ENCODE results near the gene DSE.

Gene DSE

DNA sequence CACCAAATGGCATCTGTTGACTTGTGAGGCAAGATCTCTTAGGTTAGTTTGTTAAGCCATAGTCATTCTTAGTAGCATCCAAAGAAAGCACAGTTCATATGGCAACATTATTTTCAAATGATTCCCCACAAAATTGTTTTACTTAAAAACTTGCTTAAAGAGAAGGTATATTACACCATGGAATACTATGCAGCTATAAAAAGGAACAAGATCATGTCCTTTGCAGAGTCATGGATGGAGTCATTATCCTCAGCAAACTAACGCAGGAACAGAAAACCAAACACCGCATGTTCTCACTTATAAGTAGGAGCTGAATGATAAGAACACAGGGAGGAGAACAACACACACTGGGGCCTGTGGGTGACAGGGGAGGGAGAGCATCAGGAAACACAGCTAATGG, 10.9 kb upstream of the DSE start:
- no peak for DNase-seq (ENCODE audit: extremely low read depth in 1 of 2, low read depth in 1 of 2)

DNA sequence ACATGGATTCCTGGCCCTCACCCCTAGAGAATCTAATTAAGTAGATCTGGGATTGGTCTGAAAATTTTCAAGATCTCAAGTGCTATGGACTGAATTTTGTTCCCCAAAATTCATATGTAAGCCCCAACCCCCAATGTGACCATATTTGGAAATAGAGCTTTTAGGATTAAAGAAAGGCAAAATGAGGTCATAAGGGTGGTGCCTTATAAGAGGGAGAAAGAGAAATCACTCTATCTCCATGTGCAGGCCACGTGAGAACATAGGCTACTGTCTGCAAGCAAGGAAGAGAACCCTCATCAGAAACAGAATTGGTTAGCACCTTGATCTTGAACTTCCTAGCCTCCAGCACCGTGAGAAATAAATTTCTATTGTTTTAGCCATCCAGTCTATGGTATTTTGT, 8.5 kb upstream of the DSE start:
- DNase-seq (ENCODE audit: extremely low read depth in 1 of 2, low read depth in 1 of 2), result no peak

DNA sequence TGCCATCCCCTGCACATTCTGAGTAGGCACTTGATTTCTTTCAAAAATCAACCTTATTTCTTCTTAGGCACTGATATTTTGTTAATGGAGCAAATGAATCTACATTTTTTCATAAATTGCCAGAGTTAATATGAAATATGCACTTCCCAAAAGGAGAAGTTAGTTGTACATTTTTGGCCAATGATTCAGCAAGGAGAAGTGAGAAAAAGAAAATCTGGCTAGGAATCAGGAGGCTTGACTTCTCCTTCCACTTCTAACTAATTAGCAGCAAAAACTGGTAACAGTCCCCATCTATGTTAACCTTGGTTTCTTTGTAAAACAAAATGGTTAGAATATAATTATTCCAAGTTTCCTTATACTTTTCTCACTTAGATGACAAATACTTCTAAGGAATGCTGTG, 7.0 kb upstream of the DSE start:
- no peak for DNase-seq (ENCODE audit: extremely low read depth in 1 of 2, low read depth in 1 of 2)

DNA sequence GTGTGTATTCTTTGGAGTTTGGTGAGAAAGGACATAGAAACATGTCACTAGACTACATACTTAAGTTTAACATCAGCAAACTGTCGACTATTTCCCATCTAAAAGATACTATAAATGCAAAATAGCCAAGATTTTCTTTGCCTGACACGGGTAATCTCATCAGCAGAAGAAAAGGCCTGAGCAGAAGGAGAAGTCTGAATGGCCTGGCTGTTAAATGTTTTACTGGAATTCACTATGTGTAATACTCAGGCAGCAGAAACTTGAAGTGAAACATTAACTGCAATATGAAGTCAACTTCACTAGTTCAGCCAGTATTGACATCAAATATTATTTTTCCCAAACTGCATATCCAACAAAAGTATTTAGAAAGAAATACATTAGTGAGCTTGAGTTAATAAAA, 6.4 kb upstream of the DSE start:
- no peak for DNase-seq (ENCODE audit: extremely low read depth in 1 of 2, low read depth in 1 of 2)

DNA sequence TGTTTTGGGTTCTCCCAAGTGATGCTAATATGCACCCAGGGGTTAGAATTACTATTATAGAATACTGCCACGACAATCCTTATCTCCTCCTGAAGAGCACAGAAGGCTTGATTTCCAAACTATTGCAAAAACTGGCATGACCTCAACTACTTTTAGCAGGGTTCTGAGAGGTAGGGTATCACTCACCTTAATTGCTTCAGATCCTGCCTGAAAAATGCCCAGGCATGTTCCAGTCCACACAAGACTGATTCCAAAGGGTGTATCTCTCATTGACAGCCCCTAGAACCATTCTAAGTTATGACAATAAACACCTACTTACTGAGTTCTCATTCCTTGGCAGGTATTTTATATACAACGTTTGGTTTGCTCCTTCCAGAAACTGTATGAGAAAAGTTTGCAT, 5.0 kb upstream of the DSE start:
- DNase-seq (ENCODE audit: extremely low read depth in 1 of 2, low read depth in 1 of 2), result no peak

DNA sequence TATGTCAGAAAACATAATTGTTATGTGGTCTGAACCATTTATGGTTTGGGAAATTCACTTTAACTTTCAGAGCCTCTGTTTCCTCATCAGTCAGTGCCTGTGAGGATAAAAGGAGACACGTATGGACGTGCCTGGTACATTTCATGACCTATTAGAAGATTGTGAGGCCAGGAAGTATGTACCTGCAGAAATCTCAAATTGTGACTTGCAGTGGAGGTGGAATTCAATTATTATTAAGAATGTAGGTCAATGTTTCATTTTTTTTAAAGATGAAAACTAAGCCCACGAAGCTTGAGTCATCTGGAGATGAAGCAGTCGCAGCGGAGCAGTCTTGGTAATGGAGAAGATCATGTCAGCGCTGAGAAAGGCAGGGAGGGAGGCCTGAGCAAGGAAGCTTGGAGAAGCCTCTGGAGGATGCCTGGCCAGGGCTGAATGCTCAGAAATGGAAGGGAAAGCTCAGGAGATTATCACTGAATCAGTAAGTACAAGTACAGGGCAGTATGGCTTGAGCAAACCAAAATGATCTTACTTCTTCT, 3.9 kb upstream of the DSE start:
- no peak for DNase-seq (ENCODE audit: extremely low read depth in 1 of 2, low read depth in 1 of 2)

DNA sequence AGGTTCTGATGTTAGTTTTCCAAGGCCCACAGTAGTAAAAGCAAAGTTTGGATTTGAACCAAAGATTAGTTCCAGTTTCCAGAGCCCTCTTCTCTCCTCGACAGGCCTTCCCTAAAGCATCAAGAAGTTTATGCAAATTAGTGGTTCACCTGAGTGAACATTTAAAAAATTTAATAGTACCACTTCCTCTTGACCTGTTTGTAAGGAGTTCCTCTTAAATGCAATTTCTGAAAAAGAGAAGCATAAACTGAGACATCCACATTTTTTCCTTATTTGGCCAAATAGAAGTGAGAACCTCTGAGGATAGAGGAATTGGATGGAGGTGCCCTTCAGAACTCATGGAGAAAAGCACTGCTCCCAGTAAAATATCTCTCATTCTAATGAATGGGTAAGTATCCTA, 1.2 kb upstream of the DSE start:
- DNase-seq (ENCODE audit: extremely low read depth in 1 of 2, low read depth in 1 of 2), result no peak

DNA sequence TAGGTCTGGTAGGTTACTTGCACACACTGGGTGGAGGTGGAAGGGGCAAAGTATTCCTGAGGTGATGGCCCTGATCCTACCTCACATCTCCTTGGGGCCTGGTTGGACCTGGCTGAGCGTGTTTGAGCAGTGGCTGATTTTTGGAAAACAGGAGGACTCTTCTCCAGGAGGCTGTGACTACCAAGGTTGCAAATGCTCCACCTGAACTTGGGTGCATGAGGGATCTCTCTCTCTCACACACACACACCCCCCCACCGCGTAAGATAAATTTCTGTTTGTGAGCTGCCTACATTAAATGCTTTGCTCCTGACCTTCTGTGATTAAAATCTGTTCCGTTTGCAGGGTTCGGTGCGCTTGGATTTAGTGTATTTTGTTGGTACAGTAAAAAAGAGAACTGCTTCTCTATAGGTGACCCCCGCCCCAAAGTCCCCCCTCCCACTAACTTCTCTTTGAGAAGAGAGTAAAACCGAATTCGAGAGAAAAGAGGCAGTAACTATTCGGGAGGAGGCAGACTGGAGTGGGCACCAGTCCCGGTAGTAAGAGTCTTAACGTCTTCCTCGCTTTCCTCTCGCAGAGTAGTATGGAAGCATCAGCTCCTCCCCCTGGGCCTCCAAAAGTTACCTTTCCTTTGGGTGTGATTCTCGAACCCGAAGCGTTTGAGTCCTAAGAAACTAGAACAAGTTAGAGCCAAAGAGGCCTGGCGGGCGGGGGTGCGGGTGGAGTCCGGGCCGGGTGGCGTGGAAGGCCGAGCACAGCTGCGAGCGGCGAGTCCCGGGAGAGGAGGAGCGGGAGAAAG, 585 bp upstream of the DSE start:
- no peak for DNase-seq (ENCODE audit: extremely low read depth in 1 of 2, low read depth in 1 of 2)

DNA sequence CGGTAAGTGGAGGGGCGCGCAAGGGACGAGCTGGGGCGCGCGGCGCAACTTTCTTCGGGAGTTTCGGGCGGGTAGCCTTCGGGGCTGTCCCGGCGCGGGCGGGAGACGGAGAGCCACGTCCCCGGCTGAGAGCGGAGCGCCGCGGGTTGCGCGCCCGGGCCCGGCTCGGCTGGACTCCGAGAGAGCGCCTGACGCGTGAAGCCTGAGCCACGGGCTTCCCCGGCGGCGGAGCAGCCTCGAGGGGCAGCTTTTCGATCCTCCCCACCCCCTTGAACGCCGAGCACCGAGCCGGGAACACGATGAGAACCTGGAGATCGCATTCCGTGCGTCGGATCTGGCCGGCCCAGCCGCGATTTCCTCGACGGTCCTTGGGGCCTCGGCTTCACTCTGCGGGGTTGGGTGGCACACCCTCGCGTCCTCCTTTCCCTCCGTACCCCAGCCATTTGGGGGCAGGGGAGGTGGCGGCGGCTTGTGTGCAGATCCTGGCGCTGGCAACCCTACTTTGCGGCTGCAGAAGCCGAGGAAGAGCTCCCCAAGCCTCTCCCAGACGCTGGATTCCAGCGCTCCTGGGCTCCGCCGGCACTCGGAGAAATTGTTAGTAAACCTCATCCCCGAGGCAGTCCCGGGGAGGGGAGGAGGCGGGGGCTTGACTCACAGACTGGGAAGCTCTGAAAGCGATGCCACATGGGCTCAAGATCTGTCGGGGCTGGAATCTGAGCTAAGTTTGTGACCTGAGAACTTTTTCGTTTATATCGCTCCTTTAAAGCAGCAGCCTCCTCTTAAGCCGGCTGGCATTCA, 572 bp downstream of the DSE start:
- peak in 1 of 2 donors; percentile 2 for DNase-seq (ENCODE audit: extremely low read depth in 1 of 2, low read depth in 1 of 2)

DNA sequence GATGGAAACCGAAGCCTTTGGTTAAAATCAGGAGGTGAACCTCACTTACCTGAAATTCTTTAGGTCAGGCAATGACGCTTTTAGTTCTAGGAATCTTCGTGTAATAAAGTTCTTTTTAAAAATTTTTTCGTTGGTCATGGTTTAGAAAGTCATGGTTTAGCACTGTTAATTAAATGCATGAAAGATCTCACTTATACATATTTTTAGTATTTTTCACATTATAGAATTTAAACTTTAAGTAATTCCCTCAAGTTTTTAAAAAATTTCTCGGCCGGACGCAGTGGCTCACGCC, 1.1 kb downstream of the DSE start:
- DNase-seq (ENCODE audit: extremely low read depth in 1 of 2, low read depth in 1 of 2), result no peak

DNA sequence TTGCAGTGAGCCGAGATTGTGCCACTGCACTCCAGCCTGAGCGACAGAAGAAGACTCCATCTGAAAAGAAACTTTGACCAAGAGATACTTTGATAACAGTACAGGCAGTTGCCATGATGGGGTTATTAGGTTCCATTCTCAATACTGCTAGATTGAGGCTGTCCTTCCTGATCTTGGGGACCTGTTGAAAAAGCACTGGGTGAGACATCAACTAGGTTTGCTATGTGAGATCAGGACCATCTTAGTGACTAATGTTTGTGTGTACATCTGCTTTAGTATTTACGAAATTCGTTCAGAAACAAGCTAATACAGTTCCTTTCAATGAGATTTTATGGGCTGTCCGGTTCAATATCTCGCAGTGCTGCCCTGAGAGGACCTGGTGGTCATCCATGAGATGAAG, 2.6 kb downstream of the DSE start:
- no peak for DNase-seq (ENCODE audit: extremely low read depth in 1 of 2, low read depth in 1 of 2)

DNA sequence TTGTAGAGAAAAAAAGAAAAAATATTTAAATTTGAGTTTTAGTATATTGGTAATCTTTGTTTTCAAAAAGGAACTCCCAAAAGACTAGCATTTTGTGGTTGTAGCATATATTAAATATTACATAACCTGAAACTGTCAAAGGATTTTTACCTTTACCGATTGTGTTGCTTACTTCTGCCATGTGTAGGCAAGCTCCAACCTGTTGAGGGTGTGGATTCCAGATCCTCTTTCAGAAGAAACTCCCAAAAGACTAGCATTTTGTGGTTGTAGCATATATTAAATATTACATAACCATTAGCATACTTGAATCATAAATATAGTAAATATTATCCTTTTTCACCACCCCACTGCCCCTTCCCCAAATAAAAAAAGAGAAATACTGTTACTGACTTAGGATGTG, 3.2 kb downstream of the DSE start:
- no peak for DNase-seq (ENCODE audit: extremely low read depth in 1 of 2, low read depth in 1 of 2)

DNA sequence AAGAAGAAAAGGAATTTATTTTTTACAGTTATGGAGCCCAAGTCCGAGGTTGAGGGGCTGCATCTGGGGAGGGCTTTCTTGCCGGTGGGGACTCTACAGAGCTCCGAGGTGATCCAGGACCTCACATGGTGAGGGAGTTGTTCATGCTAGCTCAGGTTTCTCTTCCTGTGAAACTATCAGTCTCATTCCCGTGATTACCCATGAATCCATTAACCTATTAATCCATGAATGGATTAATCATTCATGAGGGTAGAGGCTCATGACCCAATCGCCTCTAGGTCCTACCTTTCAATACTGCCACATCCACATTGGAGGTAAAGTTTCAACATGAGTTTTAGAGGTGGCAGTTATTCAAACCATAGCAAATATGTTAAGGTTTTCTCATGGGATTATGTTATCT, 3.8 kb downstream of the DSE start:
- no peak for DNase-seq (ENCODE audit: extremely low read depth in 1 of 2, low read depth in 1 of 2)

DNA sequence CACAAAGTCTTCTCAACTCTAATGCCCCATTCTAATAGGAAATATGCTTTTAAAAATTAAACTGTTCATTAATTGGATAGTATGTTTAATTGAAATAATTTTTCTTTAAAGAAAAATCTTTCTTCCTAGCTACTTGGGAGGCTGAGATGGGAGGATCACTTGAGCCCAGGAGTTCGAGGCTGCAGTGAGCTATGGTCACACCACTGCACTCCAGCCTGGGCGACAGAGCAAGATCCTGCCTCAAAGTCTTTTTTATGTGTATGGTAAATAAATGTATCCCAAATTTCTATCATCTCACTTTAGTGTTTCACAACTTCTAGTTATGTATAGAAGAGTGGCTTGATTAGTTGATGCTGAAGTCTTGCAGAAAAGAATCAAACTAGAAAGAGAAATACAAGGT, 4.5 kb downstream of the DSE start:
- no peak for DNase-seq (ENCODE audit: extremely low read depth in 1 of 2, low read depth in 1 of 2)

DNA sequence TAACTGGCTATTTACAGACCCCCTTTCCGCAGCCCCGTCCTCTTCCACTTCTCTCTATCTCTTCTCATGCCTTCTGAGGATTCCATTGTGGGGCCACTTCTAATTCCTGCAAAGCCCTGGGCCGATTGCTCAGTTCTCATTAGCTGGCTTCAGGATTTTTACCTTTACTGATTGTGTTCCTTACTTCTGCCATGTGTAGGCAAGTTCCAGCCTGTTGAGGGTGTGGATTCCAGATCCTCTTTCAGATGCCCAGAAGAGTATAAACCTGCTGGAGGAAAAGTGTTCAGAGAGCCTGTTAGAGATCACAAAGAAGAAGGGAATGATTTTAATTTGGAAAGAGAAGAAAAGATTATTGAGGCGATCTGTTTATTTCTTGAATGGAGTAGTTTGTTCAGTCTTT, 5.4 kb downstream of the DSE start:
- no peak for DNase-seq (ENCODE audit: extremely low read depth in 1 of 2, low read depth in 1 of 2)

DNA sequence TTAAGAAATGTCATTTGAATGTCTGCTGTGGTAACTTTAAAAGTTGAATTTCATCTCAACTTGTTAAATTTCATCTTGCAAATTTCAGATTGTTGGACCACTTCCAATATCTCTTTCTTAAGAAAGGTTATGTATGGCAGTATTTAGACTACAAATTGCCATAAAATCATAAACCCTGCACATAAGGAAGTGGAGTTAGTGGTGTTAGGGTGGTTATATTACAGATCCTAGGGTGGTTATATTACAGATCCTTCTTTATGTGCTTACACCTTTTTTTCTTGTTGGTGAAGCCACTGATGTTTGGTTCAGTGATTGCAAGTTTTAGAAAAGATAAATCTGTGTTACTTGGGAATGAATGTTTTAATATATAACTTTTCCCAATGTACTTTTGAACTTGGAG, 9.0 kb downstream of the DSE start:
- DNase-seq (ENCODE audit: extremely low read depth in 1 of 2, low read depth in 1 of 2), result no peak

DNA sequence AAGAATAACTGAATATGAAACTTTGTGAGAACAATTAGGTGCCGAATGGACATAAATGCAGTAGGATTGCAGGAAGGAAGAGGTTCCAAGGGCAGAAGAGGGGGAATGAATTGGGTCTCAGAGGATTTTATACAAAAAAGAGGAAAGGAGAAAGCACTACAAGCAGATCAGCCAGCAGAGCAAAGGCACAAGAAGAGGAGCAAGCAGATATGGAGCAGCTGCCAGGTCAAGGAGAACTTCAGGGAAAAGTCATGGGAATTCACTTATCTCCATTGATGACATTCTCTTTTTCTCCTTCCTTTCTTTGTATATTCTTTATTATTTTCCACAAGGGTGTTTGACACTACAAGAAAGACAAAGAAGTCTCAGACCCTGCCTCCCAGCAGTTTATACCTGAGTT, 9.6 kb downstream of the DSE start:
- DNase-seq (ENCODE audit: extremely low read depth in 1 of 2, low read depth in 1 of 2), result no peak

DNA sequence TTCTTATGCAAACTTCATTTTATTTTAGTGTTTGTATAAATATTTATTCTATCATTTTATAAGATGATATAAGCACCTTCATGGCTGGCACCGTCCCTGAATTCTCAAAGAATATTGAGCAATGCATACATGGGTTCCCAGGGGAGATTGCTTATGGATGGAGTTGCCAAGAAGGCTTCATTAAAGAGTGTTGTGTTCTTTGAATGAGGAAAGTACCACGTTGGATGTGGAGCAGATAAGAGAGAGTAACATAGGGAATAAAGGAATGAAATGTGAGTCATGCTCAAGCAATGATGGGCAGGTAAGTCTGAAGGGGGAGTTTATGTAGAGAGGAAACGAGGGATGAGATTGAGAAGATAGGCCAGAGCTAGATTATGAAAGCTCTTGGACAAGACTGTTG, 10.3 kb downstream of the DSE start:
- no peak for DNase-seq (ENCODE audit: extremely low read depth in 1 of 2, low read depth in 1 of 2)

DNA sequence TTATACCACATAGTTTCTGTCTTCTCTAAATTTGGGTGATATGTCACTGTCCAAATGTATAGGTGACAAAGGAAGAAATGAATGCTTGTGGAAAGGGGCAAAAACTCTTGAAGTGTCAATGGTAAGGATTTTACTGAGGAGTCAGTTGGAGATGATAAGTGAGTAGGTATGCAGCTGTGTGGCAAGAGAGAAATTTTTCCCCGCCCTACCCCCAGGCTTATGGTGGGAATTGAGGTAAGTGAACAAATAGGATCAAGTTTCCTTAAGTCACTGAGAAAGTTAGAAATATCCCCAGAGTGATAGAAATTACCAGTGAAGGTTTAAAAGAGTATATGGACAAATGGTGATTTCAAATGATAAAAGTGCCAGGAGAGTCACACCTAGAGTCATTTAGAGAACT, 11.8 kb downstream of the DSE start:
- no peak for DNase-seq (ENCODE audit: extremely low read depth in 1 of 2, low read depth in 1 of 2)

DNA sequence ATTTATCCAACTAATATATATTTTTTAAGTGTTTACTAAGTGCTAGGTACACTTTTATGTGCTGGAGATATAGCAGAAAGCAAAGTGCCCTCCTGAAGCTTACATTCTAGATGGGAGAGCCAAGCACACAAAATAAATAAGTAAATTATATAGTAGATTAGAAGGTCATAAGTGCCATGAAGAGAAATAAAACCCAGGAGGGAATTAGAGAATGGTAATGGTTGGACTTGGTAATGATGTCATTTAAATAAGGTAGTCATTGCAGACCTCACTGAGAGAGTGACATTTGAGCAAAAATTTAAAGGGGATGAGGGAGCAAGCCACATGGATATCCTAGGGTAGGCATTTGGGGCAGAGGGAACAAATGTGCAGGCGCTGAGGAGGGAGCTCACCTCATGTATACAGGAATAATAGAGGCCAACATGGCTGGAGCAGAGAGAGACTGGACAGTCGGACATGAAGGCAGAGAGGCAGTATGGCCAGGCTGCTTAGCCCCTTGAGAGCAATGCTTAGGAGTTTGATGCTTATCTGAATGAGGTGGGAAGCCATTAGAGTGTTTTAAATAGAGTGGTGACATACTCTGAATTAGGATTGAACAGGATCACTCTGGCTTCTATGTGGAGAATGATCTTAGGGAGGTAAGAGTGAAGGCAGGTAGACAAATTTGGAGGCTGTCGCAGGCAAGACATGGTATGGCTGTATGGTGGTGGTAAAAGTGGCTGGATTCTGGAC, 14.1 kb downstream of the DSE start:
- no peak for DNase-seq (ENCODE audit: extremely low read depth in 1 of 2, low read depth in 1 of 2)

DNA sequence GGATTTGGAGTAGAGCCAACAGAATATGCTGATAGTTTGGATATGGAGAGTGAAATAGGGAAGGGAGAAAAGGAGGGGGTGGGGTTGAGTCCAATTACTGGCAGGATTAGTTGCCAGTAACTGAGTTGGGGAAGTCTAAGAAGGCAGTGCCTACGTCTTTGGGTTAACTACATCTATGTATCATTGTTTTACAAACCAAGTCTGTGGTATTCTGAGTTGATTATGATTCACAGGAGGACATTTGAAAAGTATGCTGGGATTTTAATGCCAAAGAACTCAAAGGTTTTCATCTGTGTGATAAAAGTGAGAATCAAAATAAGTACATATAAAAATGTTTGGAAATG, 14.7 kb downstream of the DSE start:
- DNase-seq (ENCODE audit: extremely low read depth in 1 of 2, low read depth in 1 of 2), result no peak

DNA sequence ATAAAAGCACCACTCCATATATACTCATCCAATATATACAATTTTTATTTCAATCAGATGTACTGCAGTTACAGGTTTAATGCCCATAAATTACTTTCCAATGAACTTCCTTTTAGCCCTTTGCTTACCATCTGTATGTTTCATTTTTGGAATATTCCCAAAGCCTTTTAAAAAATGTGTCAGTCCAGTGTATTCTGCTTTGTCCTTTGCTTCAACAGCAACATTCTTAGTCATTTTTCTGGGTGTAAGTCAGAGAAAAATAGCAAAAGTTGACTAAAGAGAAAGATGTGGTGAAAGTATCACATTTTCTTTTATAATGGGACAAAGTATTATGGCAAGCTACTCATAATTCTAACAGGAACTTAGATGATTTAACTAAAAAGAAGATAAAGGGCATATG, 15.2 kb downstream of the DSE start:
- DNase-seq (ENCODE audit: extremely low read depth in 1 of 2, low read depth in 1 of 2), result no peak

Measured in activated CD8-positive, alpha-beta memory T cell treated with anti-CD3 and anti-CD28 coated beads for 1 hour (primary cell).